ENCODE measurements around the gene PDE6C. TPM values are rescaled to one million over a fixed set of nuclear protein-coding genes. Genes with fewer than 3 reads are reported as not detected.

The PDE6C gene
- total RNA-seq, 1 experiment from 2014 or later: not detected

DNA sequence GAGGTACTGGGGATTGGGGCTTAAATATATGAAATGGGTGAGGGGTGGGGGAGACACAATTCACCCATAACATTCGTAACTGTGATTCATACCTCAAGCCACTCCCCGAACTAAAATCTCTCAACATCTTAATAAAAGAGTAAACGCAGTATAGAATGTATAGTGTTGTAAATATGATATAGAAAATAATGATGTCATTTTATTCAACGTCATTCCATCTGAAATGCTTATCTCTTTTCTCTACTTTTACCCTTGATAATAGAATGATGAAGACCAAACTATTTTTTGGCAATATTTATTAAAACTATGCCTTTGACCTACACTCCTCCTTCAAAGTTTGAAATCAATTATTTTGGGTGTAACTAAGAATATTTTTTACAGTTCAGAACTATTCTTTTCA, 53.7 kb downstream of the PDE6C start:
- Mint-ChIP-seq H3K27me3 (ENCODE audit: low read depth) (no peaks in the 10 kb centered on the region), H3K9me3 (no peaks in the 10 kb centered on the region), H3K27ac (no peak overlapping the region), H3K4me1 (no peaks in the 10 kb centered on the region), H3K36me3 (ENCODE audit: insufficient read depth in 1 of 3, low read depth in 3 of 3) (peaks cover 2 to 32% (median 18%) of the 10 kb centered on the region in 3 experiments; a peak in 5 of 7 replicates), H3K4me3 (no peak overlapping the region)
- Histone ChIP-seq H4K8ac (replicated peaks; ENCODE audit: insufficient read length, low read depth, low read length) (no peak overlapping the region), H2AFZ (ENCODE audit: low read length) (no peak overlapping the region), H3K27ac (ENCODE audit: insufficient read length, low read depth, low read length) (no peak overlapping the region), H4K20me1 (ENCODE audit: control insufficient read depth, insufficient read depth, insufficient read length) (no peaks in the 10 kb centered on the region), H2BK20ac (ENCODE audit: low read depth, low read length, poor library complexity, severe bottlenecking) (no peak overlapping the region), H3K79me1 (ENCODE audit: insufficient read depth, low read depth, low read length, poor library complexity, severe bottlenecking) (no peaks in the 10 kb centered on the region), H2AK5ac (ENCODE audit: insufficient read length, low read length) (no peak overlapping the region), H2BK12ac (ENCODE audit: insufficient read length, low read depth, low read length) (no peak overlapping the region), H2BK15ac (ENCODE audit: low read depth, low read length) (no peak overlapping the region), H3K4me1 (ENCODE audit: insufficient read depth, low read length) (no peaks in the 10 kb centered on the region), H3K9me3 (ENCODE audit: control insufficient read depth, low read depth, low read length) (no peaks in the 10 kb centered on the region), H3K27me3 (ENCODE audit: insufficient read depth, low read length) (no peaks in the 10 kb centered on the region), H2BK120ac (ENCODE audit: low read depth, low read length, poor library complexity, severe bottlenecking) (no peak overlapping the region), H4K91ac (ENCODE audit: insufficient read length, low read depth, low read length) (no peak overlapping the region), H3K4me2 (ENCODE audit: insufficient read depth, insufficient read length, low read length) (no peak overlapping the region), H3K23ac (ENCODE audit: insufficient read length, low read depth, low read length) (no peak overlapping the region), H3K9ac (ENCODE audit: extremely low read depth, insufficient read length, low read length) (no peak overlapping the region), H3K14ac (ENCODE audit: insufficient read depth, low read length) (no peak overlapping the region), H3K23me2 (ENCODE audit: insufficient read length, low read depth, low read length, poor library complexity, severe bottlenecking) (no peaks in the 10 kb centered on the region), H3K4ac (ENCODE audit: low read depth, low read length) (no peak overlapping the region), H3K18ac (ENCODE audit: insufficient read length, low read depth, low read length) (no peak overlapping the region), H3K56ac (ENCODE audit: insufficient read length, low read depth, low read length) (no peak overlapping the region), H3K79me2 (ENCODE audit: insufficient read depth, low read length) (no peaks in the 10 kb centered on the region), H4K5ac (ENCODE audit: insufficient read length, low read depth, low read length) (no peak overlapping the region), H2BK5ac (ENCODE audit: insufficient read length, low read length) (no peak overlapping the region), H3T11ph (ENCODE audit: low read length) (no peak overlapping the region)
- TF ChIP-seq, protein P1, sequence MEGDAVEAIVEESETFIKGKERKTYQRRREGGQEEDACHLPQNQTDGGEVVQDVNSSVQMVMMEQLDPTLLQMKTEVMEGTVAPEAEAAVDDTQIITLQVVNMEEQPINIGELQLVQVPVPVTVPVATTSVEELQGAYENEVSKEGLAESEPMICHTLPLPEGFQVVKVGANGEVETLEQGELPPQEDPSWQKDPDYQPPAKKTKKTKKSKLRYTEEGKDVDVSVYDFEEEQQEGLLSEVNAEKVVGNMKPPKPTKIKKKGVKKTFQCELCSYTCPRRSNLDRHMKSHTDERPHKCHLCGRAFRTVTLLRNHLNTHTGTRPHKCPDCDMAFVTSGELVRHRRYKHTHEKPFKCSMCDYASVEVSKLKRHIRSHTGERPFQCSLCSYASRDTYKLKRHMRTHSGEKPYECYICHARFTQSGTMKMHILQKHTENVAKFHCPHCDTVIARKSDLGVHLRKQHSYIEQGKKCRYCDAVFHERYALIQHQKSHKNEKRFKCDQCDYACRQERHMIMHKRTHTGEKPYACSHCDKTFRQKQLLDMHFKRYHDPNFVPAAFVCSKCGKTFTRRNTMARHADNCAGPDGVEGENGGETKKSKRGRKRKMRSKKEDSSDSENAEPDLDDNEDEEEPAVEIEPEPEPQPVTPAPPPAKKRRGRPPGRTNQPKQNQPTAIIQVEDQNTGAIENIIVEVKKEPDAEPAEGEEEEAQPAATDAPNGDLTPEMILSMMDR (conservative IDR thresholded peaks at IDR 0.05): no peak
- no peak for DNase-seq
- no CpG with 5 or more reads among the region's 4 CpGs for WGBS (ENCODE audit: extremely low coverage, insufficient read length, low lambda C conversion rate)

Measured in H9 (cell line).